ENCODE measurements around the gene NXT1.

DNA sequence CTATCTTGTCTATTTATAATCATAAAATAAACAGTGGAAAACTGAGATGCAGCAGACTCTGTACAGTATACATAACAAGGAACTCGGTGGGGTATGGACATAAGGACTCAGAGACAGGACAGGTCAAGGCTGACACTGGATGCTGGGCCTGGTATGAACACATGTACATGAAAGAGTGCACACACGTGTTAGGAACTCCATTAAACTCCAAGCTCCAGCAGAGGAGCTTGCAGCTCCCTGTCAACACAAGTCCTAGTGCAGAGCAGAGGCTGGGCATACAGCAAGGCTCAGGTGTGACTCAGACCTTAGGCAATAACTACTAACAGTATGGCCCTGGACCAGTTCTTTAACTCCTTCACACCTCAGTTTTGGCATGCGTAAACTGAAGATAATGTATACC is 53.6 kb downstream of the NXT1 start:
- TF ChIP-seq, protein P1, sequence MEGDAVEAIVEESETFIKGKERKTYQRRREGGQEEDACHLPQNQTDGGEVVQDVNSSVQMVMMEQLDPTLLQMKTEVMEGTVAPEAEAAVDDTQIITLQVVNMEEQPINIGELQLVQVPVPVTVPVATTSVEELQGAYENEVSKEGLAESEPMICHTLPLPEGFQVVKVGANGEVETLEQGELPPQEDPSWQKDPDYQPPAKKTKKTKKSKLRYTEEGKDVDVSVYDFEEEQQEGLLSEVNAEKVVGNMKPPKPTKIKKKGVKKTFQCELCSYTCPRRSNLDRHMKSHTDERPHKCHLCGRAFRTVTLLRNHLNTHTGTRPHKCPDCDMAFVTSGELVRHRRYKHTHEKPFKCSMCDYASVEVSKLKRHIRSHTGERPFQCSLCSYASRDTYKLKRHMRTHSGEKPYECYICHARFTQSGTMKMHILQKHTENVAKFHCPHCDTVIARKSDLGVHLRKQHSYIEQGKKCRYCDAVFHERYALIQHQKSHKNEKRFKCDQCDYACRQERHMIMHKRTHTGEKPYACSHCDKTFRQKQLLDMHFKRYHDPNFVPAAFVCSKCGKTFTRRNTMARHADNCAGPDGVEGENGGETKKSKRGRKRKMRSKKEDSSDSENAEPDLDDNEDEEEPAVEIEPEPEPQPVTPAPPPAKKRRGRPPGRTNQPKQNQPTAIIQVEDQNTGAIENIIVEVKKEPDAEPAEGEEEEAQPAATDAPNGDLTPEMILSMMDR (IDR thresholded peaks at IDR 0.05; ENCODE audit: insufficient read depth, low read depth, low read length) = no peak
- TF ChIP-seq EZH2 (IDR thresholded peaks at IDR 0.05; ENCODE audit: insufficient read depth, low read length) = no peak
